PFSK-1 (cell line): ENCODE data around the gene CEP63.

ENCODE experiments used
- FOXP2 ChIP-seq: optimal IDR thresholded peaks from 2 replicates; pipeline ENCODE3; 2011; ENCODE audit warnings: borderline replicate concordance, control low read depth, inconsistent platforms; ENCODE audit not compliant: insufficient read depth; ENCODE audit errors: extremely low read length, extremely low read depth
- POLR2AphosphoS5 ChIP-seq: IDR thresholded peaks from 2 replicates; pipeline ENCODE4 v1.6.1; 2012; ENCODE audit warnings: low read depth, mild to moderate bottlenecking, control low read depth, low read length, moderate library complexity
- REST ChIP-seq, 2 experiments: IDR thresholded peaks; 2 replicates each; pipeline versions ENCODE4 v1.6.1 to v1.8.0; 2011 to 2012; ENCODE audit warnings: low read depth in 2 of 2, low read length in 2 of 2, control low read depth in 1 of 2, inconsistent platforms in 1 of 2, mild to moderate bottlenecking in 1 of 2, moderate library complexity in 1 of 2; ENCODE audit not compliant: insufficient read depth in 1 of 2
- SIN3A ChIP-seq: IDR thresholded peaks from 2 replicates; pipeline ENCODE4 v1.6.1; 2012; ENCODE audit warnings: mild to moderate bottlenecking, low read length, moderate library complexity, borderline replicate concordance; ENCODE audit not compliant: insufficient read depth
- TAF1 ChIP-seq: IDR thresholded peaks from 2 replicates; pipeline ENCODE4 v1.6.1; 2012; ENCODE audit warnings: low read length, control low read depth, borderline replicate concordance; ENCODE audit not compliant: insufficient read depth

Gene CEP63

GRCh38 chr3:134602440-134602814, 116.6 kb downstream of the CEP63 start:
- TF ChIP-seq TAF1 (no peak), SIN3A (no peak), REST (IDR thresholded peaks at IDR 0.05; ENCODE audit: insufficient read depth in 1 of 2, low read depth in 2 of 2, low read length in 2 of 2) (no peak), POLR2AphosphoS5 (no peak), FOXP2 (no peak)

DNA sequence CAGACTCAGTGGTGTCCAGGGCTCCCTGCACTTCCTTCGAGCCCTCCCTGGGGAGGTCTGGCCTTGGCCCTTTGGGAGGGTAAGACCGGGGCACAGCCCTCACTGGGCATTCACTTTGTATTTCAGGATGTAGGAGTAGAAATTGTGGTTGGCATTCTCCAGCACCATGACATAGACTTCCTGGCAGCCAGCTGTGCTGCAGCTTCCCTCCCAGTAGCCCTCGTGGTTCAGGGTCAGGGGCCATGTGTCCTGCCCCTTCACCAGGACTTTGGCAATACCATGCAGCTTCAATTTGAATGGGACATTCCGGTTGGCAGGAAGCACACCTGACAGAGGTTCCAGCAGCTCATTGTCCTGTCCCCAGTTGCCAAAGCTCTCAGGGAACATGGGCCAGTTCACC, 117.6 kb downstream of the CEP63 start:
- TF ChIP-seq FOXP2: no peak
- TF ChIP-seq POLR2AphosphoS5: no peak
- TF ChIP-seq SIN3A: no peak
- TF ChIP-seq REST (IDR thresholded peaks at IDR 0.05; ENCODE audit: insufficient read depth in 1 of 2, low read depth in 2 of 2, low read length in 2 of 2): no peak
- no peak for TF ChIP-seq TAF1

DNA sequence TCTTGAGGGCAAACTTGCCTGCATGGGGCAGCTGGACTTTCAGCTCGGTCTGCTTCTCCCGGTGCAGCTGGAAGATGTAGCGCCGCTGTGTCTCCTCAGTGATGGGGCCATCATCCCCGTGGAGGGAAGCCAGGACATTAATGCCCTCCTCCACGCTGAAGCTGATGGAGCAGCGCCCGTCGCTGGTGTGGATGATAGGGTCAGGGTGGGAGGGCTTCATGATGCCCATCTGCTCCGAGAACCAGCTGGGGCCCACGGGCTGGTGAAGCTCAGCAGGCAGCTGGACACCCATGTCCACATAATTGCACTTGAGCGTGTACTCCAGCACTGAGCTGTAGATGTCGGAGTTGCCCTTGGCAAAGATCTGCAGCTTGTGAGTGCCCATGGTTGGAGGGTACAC, 118.1 kb downstream of the CEP63 start:
- TF ChIP-seq REST (IDR thresholded peaks at IDR 0.05; ENCODE audit: insufficient read depth in 1 of 2, low read depth in 2 of 2, low read length in 2 of 2): no peak
- TF ChIP-seq POLR2AphosphoS5: no peak
- no peak for TF ChIP-seq SIN3A
- TF ChIP-seq FOXP2: no peak
- no peak for TF ChIP-seq TAF1

- TF ChIP-seq POLR2AphosphoS5 (no peak), TAF1 (no peak), SIN3A (no peak), FOXP2 (no peak), REST (IDR thresholded peaks at IDR 0.05; ENCODE audit: insufficient read depth in 1 of 2, low read depth in 2 of 2, low read length in 2 of 2) (no peak)
Observed at GRCh38 chr3:134605556-134605955, 119.7 kb downstream of the CEP63 start.
